ENCODE data around the gene ALDH1B1.

ALDH1B1 gene

DNA sequence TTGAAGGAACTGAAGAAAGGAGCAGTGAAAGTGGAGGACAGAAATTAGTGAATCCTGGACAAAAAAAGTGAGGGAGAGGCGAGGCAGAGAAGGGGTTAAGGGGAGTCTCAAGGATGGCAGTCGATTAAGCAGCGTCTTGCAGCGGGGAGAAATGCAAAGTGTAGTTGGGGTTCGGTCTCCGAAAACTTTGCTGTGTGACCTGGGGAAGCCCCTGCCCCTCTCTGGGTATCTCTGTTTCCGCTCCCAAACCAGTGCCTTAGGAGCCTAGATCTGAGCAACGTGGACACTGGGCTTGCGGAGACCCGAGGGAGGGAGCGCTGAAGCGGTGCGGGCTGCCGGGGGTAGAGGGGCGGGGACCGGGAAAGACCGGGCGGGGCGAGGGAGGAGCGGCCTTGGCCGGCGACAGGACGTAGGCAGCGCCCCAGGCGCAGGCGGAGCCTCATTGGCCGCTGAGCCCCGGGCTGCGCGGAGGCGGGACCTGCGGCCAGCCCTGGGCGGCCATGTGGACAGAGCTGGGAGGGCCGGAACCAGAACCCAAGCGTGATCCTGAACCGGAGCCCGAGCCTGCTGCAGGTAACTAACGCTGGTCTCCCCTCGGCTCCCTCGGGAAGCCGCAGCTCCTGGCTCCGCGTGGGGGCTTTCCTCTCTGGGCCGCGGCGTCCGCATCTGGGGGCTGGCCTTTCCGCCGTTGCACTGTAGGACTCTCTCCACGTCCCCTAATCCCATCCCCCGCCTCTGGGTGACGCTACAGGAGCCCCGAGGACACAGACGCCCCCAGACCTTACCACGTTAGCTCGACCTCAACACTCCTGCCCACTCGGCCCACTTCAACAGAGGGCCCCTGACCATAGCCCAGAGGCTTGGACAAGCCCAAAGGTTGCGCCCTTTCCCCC, at the start of gene ALDH1B1:
Gene ALDH1B1 (plus strand): TSS at position 468 of the 893 bp plus-strand sequence. CDS start 3,047 bp downstream, outside the sequence.
- no peak for DNase-seq

DNA sequence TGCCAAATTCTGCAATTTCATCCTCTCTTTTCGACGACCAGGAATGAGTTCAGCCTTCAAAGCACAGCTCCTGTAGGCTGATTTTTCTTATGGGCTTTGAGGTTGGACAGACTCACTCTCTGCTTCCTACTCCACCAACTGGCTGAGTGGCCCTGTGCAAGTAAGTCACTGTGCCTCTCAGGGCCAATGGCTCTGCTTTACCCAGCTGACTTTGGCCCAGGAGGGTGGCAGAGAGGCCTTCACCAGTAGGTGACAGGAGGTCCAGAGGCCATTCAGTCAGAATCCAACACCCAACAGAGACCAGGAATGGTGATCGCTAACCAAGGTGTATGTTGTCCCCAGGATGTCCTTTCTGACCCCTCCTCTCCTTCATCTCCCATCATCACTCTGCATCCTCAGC, 49.5 kb upstream of the ALDH1B1 start:
- DNase-seq: no peak

DNA sequence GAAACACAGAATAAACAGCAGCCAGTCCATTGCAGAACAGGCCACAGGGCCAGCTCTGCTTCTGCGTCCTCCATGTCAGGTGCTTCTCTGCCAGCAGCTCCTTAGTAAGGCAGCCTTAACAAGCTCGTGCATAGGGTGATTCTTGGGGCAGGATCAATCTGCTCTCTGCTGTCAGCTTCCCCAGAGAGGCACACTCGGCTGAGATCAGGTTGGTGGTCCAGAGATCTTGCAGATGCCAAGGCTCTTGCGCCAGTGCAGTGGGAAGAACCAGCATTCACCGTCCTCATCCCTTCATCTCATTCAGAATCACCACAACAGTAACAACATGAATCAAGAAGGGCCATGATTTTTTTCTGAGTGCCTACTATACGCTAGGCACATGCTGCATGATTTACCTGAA, 49.0 kb upstream of the ALDH1B1 start:
- DNase-seq: no peak

- DNase-seq: no peak
Observed at GRCh38 chr9:38344566-38345324, 47.8 kb upstream of the ALDH1B1 start.

DNA sequence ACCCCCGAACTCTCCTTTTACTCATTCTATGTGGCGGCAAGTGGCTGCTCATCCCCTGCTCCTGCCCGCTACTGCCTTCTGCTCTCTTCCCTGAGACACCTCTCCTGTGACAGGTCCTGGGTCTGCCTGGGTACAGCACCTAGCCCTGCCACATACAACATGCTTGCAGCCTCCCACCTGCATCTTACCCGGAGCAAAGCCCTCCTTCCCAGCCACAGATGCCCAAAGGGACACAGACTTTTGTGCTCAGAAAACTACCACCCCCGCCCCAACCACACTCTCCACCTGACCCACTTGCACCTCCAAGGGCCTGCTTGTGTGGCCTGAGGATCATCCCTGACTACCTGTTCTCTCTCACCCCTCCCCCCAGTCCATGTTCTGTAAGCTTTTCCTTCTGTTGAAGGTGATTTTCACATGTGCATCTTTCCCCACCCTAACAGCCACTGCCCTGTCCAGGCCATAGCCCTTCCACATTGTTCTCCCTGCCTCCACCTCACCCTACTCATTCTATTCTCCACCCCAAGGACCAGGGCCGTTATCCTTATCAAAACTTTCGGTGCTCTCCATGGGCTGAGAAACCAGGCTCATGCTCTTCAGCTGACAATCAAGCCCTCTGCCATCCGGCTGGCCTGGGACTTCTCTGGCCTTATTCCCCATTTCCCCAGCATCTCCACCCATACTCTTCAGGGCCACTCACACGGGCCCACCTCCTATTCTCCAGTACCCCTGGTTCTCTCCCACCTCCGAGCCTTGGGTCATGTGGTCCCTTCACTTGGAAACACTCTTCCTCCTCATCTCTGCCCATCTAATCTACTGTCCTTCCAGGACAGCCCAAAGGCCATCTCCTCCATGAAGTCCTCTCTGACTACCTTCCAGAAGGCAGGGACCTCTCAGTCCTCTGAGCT, 46.4 kb upstream of the ALDH1B1 start:
- no peak for DNase-seq

GRCh38 chr9:38346811-38347210, 45.7 kb upstream of the ALDH1B1 start:
- DNase-seq: no peak

GRCh38 chr9:38347271-38347671, 45.2 kb upstream of the ALDH1B1 start:
- no peak for DNase-seq

- no peak for DNase-seq
Observed at GRCh38 chr9:38347946-38348345, 44.6 kb upstream of the ALDH1B1 start.

DNA sequence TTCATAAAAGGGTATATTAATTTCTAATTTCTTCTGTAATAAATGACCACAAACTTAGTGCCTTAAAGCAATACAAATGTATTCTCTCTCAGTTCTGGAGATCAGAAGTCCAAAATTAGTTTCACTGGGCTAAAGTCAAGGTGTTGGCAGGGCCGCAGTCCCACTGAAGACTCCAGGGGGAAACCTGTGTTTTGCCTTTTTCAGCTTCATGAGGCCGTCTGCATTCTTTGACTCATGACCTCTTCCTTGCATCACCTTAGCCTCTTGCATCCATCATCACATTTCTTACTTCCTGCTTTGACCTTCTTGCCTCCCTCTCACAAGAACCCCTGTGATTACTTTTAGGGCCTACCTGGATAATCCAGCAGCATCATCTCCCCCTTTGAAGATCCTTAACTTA, 42.0 kb upstream of the ALDH1B1 start:
- no peak for DNase-seq

DNA sequence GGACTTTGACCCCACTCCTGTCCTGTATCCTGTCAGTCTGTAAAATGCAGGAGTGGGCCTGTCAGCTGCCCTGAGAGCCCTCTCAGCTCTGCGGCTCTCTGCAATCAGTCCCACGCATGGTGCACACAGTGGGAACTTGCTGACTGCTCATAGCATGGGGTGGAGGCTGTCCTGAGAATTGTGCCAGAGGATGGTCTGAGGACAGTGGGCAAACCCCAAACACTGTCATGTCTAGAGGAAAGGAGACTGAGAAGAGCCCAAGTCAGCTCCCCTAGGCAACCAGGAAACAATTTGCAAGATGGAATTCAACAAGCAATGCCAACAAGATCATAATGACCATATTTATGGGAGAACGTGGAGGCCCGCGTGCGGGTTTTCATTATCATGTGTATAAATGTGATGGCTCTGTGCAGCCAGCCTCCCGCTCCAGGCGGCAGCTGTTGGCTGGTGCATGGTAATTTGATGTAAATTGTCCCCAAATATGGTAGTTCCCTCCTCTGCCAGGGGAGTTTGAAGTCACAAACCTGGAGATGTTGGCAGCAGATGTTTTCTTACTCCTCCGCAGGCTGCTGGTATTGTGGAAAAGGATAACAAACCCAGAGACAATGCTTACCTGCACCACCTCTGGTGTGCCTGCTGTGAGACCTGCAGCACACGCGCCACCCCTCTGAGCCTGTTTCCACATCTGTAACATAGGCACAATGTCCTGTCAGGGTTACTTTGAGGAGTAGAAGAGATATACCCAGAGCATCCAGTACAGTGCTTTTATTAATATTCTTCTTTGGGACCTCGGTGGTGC, 39.8 kb upstream of the ALDH1B1 start:
- no peak for DNase-seq

- DNase-seq: no peak
Observed at GRCh38 chr9:38355115-38355514, 37.4 kb upstream of the ALDH1B1 start.

- no peak for DNase-seq
Observed at GRCh38 chr9:38355517-38356120, 36.9 kb upstream of the ALDH1B1 start.

GRCh38 chr9:38356851-38357250, 35.7 kb upstream of the ALDH1B1 start:
- DNase-seq: no peak

DNA sequence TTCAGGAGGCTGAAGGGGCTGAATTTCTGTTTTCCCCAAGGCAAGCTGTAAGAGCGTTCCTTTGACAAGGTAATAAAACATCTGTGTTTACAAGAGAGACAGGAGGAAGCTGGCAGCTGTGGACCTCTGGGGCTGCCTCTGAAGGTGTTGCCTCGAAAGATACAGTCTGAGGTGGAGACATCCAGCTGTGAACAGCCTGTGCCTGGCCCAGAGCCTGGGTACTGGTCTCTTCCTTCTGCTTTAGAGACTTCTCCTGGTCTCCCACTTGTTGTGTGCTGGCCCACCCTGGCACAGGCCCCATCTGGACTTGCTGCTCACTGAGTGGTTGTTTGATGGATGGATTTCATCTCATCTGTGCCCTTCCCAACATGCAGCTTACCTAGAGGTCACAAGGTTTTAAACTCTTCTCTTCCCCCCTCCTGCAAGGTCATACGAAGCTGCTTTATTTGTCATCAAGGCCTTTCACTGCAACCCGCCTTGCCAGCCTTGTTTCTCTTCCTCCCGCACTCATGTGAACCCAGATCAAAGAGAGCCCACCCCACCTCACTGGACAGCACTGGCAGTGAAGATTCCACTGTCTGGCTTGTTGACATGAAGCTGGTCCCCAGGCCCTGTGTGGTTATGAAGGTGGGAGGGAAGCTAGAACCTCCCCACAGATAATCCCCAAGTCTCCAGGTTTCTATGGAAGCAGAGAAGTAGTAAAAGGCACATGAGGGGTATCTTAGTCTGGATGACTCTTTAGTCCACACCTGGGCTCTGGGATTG, 35.0 kb upstream of the ALDH1B1 start:
- no peak for DNase-seq

DNA sequence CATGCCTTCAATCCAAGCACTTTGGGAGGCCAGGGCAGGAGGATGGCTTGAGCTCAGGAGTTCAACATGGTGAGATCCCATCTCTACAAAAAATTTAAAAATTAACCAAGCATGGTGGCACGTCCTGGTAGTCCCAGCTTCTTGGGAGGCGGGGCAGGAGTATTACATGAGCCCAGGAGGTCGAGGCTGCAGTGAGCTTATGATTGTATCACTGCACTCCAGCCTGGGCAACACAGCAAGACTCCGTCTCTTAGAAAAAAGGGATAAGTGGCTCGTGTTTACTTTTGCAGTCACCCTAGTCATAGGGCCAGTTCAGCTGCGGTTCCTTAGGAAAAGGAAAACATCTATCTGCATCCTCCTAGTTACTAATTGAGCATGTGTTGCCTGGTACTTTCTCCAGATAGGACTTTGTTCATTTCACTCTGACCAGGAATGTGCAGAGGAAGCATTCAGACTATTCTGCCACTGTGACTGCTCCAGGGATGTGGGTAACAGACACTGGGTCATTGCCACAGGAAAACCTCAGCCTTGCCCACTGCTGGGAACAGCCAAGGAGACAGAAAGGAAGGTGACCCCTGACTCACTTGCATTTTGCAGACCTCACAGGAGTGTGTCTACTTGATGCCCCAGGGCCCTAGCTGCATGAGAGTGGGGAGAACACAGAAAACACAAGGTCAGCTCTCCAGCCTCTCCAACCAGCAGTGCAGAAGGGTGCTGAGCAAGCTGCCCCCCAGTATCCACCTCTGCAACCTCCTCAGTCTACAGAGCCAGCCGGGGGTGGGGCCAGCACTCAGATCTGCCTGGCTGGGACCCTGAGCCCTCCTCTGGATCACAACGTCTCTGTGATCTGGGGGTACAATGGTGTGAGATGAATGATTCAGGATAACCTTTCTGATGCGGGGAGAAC, 33.9 kb upstream of the ALDH1B1 start:
- no peak for DNase-seq

GRCh38 chr9:38359297-38359653, 33.2 kb upstream of the ALDH1B1 start:
- no peak for DNase-seq

GRCh38 chr9:38359689-38360385, 32.7 kb upstream of the ALDH1B1 start:
- DNase-seq: no peak

DNA sequence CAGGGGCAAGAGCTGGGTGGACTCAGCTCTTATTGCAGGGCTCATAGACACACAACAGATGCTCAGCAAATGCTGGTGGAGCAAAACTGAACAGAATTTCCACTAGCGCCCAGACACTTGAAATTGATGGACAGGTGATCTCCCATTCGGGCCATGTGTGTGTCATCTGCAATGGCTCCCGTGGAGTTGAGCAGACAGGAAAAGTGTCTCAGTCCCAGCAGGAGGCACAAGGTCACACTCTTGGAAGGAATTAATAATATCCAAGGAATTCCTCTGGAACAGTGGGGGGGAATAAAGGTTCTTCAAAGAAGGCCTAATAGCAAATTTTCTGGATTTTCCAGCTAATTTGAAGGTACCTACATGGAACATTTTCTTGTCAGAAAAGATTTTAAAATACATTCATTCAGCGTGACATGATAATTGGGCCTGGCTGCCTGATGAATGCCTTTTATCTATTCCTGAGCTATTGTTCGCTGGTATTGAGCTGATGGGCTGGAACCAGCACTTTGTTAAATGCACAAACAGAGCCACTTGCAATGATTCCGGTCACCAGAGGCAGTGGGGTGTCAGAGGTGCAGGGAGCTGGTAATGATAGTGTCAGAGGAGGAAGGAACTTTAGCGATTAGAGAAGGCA, 31.5 kb upstream of the ALDH1B1 start:
- no peak for DNase-seq

GRCh38 chr9:38361473-38361850, 31.0 kb upstream of the ALDH1B1 start:
- no peak for DNase-seq
